RWPE2 (cell line): ENCODE data around the gene BAD.

Source experiments
- ATAC-seq: fragments of 200-7000 bp; cut with Tn5 transposase; 3 replicates; pipeline ENCODE4 v1.9.1; 2021; ENCODE audit warnings: low read depth
- DNase-seq: peaks from one replicate; pipeline ENCODE4 v3.0.0-alpha.2; 2020; ENCODE audit warnings: low spot score
- H3K27ac ChIP-seq: fragments of 450-650 bp; 2 replicates; pipeline ENCODE4 v1.5.1; 2017; ENCODE audit warnings: mild to moderate bottlenecking; ENCODE audit not compliant: poor library complexity, severe bottlenecking
- H3K27me3 ChIP-seq: fragments of 250-450 bp; sonication (Bioruptor Pico); 2 replicates; pipeline ENCODE4 v1.5.1; 2021; ENCODE audit warnings: mild to moderate bottlenecking, moderate library complexity; ENCODE audit not compliant: insufficient read depth, poor library complexity, severe bottlenecking
- H3K36me3 ChIP-seq: fragments of 250-450 bp; sonication (Bioruptor Pico); 2 replicates; pipeline ENCODE4 v1.5.1; 2020; ENCODE audit warnings: low read depth, mild to moderate bottlenecking, moderate library complexity
- H3K4me1 ChIP-seq: fragments of 250-450 bp; sonication (Bioruptor Pico); 2 replicates; pipeline ENCODE4 v1.5.1; 2021; ENCODE audit warnings: mild to moderate bottlenecking, moderate library complexity; ENCODE audit not compliant: insufficient read depth, poor library complexity, severe bottlenecking
- H3K4me3 ChIP-seq: fragments of 250-450 bp; sonication (Bioruptor Pico); 2 replicates; pipeline ENCODE4 v1.5.1; 2021; ENCODE audit warnings: mild to moderate bottlenecking, moderate library complexity; ENCODE audit not compliant: severe bottlenecking
- H3K9me3 ChIP-seq: fragments of 250-450 bp; sonication (Bioruptor Pico); 2 replicates; pipeline ENCODE4 v1.5.1; 2021; ENCODE audit warnings: mild to moderate bottlenecking, moderate library complexity; ENCODE audit not compliant: severe bottlenecking
- CTCF ChIP-seq: fragments of 450-650 bp; IDR thresholded peaks from one replicate; pipeline ENCODE4 v1.5.1; 2017; ENCODE audit warnings: mild to moderate bottlenecking, moderate library complexity; ENCODE audit not compliant: poor library complexity, severe bottlenecking

The BAD gene

DNA sequence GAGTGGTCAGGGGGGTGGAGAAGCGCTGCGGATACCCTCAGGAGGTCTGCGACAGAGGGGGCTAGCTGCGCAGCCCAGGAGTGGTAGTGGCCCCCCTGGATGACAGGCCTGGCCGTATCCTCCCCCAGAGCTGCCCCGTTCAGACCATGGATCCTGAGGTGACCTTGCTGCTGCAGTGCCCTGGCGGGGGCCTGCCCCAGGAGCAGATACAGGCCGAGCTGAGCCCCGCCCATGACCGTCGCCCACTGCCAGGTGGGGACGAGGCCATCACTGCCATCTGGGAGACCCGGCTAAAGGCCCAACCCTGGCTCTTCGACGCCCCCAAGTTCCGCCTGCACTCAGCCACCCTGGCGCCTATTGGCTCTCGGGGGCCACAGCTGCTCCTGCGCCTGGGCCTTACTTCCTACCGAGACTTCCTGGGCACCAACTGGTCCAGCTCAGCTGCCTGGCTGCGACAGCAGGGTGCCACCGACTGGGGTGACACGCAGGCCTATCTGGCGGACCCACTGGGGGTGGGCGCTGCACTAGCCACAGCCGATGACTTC is 57.9 kb downstream of the BAD start:
- ATAC-seq, result peak; percentile 6

GRCh38 chr11:64225608-64226506 is 58.6 kb downstream of the BAD start, which contains the start of the genes NUDT22 and TRPT1:
Gene NUDT22 (plus strand): TSS chr11:64226274. CDS start chr11:64226653, 379 bp downstream.
Gene TRPT1 (minus strand): TSS chr11:64226186. CDS start chr11:64225860, 326 bp downstream.
- Histone ChIP-seq H3K4me3 (peak within 1 kb of the TSS; percentile 53), H3K27ac (peak within 1 kb of the TSS; percentile 68), H3K9me3 (no peaks in the 10 kb centered on the region), H3K36me3 (no peaks in the 10 kb centered on the region), H3K27me3 (no peaks in the 10 kb centered on the region), H3K4me1 (peaks cover 8% of the 10 kb centered on the region)
- peak; percentile 60 for ATAC-seq
- peak; percentile 77 for DNase-seq
- TF ChIP-seq CTCF, result peak; percentile 43

More for the DNA sequence above, 57.9 kb downstream of the BAD start:
- Histone ChIP-seq H3K9me3 (no peaks in the 10 kb centered on the region), H3K4me3 (peak overlapping the region; percentile 53), H3K27me3 (no peaks in the 10 kb centered on the region), H3K4me1 (peaks cover 8% of the 10 kb centered on the region), H3K27ac (peak overlapping the region; percentile 68), H3K36me3 (no peaks in the 10 kb centered on the region)
- TF ChIP-seq CTCF, result peak; percentile 20
- no peak for DNase-seq

GRCh38 chr11:64224891-64225607 is 59.4 kb downstream of the BAD start:
- H3K4me3 ChIP-seq, result peak overlapping the region; percentile 53
- no peaks in the 10 kb centered on the region for H3K9me3 ChIP-seq
- H3K4me1 ChIP-seq, result peaks cover 8% of the 10 kb centered on the region
- no peak for ATAC-seq
- DNase-seq, result no peak
- peak overlapping the region; percentile 68 for H3K27ac ChIP-seq
- no peaks in the 10 kb centered on the region for H3K27me3 ChIP-seq
- TF ChIP-seq CTCF, result no peak
- no peaks in the 10 kb centered on the region for H3K36me3 ChIP-seq

DNA sequence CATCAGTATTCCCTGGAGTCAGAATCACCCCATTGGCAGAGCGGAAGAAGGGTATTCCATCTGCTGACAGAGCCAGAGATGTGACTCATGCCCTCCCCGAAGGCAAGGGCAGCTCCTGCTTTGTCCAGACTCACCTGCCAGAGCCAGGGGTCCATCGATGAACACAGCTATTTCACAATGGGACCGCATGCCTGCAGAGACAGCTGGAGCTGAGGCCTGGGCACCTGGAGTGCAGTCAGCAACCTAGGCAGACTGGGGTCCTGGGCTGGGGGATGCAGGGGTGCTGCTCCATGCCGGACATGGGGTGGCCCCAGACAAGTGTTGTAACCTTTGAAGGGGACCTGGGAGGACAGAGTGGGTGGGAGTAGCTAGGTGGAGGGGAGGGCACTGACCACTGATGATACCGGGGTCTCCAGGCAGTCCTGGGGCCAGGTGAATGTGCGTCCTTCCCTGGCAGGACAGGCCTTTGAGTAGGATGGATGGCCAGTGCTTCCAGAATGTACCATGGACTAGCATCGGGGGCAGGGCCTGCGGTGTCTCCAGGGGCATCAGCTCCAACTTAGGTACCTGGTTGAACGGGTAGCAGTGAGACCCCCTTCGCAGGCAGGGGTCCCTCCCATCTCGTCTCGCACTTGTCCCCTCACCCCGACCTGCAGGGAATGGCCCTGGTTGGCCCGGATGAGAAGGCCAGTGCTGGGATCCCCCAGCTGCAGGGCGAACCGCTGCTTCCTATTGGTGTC is 60.1 kb downstream of the BAD start:
- Histone ChIP-seq H3K4me3 (no peak overlapping the region), H3K27me3 (no peaks in the 10 kb centered on the region), H3K36me3 (no peaks in the 10 kb centered on the region), H3K9me3 (no peaks in the 10 kb centered on the region), H3K4me1 (peaks cover 8% of the 10 kb centered on the region), H3K27ac (peak overlapping the region; percentile 38)
- TF ChIP-seq CTCF, result no peak
- DNase-seq, result peak; percentile 75
- peak; percentile 53 for ATAC-seq
